Naive thymus-derived CD4-positive, alpha-beta T cell (primary cell): ENCODE data around the gene CGAS. TPM values are rescaled to one million over a fixed set of nuclear protein-coding genes. Genes with fewer than 3 reads are reported as not detected.
A peak's percentile ranks its signal among the peaks of the same experiment; 100 is the strongest.
"Not testable (repeated sequence)": the region's sequence is repeated elsewhere in the genome, so short reads cannot be mapped to it uniquely, and the experiment has no call there.

Experiments
- ATAC-seq: fragments of 150-1000 bp; cut with Tn5 transposase; 2 replicates; pipeline ENCODE4 v1.10.0; 2021; ENCODE audit warnings: mild to moderate bottlenecking, moderate library complexity
- CTCF ChIA-PET: fragments of 350-600 bp; sonication (Branson Sonifier 250); formaldehyde crosslinking; loops from one replicate; lab custom pipeline; 2021; ENCODE audit warnings: antibody characterized with exemption; lab: Charles Lee
- POLR2A ChIA-PET: fragments of 350-600 bp; sonication (Branson Sonifier 250); formaldehyde crosslinking; loops from one replicate; lab custom pipeline; 2021; ENCODE audit warnings: antibody characterized with exemption, inconsistent platforms; lab: Charles Lee
- DNase-seq, 9 donors: peaks; one replicate each; pipeline versions ENCODE4 v3.0.0 to v3.0.0-alpha.2; 2020 to 2022; ENCODE audit warnings: mixed read lengths in 1 of 9
- H3K27ac ChIP-seq: one replicate; pipeline ENCODE4 v1.7.0; 2013; ENCODE audit warnings: mild to moderate bottlenecking, low read depth, low read length, moderate library complexity
- H3K27me3 ChIP-seq, 2 donors: one replicate each; pipeline ENCODE4 v1.7.0; 2013; ENCODE audit warnings: low read length in 2 of 2, mild to moderate bottlenecking in 2 of 2, moderate library complexity in 2 of 2; ENCODE audit not compliant: control insufficient read depth in 2 of 2, insufficient read depth in 2 of 2
- H3K36me3 ChIP-seq, 3 experiments: 1 replicate in 2 of 3; 2 replicates in 1 of 3; pipeline ENCODE4 v1.7.0; 2013; ENCODE audit warnings: low read length in 3 of 3, mild to moderate bottlenecking in 3 of 3, moderate library complexity in 1 of 3; ENCODE audit not compliant: insufficient read depth in 3 of 3, control insufficient read depth in 2 of 3
- H3K4me1 ChIP-seq, 2 donors: one replicate each; pipeline ENCODE4 v1.7.0; 2013; ENCODE audit warnings: low read length in 2 of 2, mild to moderate bottlenecking in 2 of 2, moderate library complexity in 1 of 2; ENCODE audit not compliant: control insufficient read depth in 2 of 2, insufficient read depth in 2 of 2
- H3K4me3 ChIP-seq: 2 replicates; pipeline ENCODE4 v1.7.0; 2013; ENCODE audit warnings: mild to moderate bottlenecking, low read length
- H3K9me3 ChIP-seq, 3 experiments: 1 replicate in 2 of 3; 2 replicates in 1 of 3; pipeline ENCODE4 v1.7.0; 2013; ENCODE audit warnings: low read length in 3 of 3; ENCODE audit not compliant: control insufficient read depth in 2 of 3
- H3K27ac Mint-ChIP-seq, 9 donors: one replicate each; pipeline ENCODE4 v1.8.0; 2020 to 2022; ENCODE audit warnings: mixed read lengths in 9 of 9, mild to moderate bottlenecking in 8 of 9, moderate library complexity in 5 of 9, inconsistent platforms in 2 of 9
- H3K27me3 Mint-ChIP-seq, 5 donors: one replicate each; pipeline ENCODE4 v1.8.0; 2021 to 2022; ENCODE audit warnings: mixed read lengths in 5 of 5, mild to moderate bottlenecking in 1 of 5
- H3K36me3 Mint-ChIP-seq, 5 donors: one replicate each; pipeline ENCODE4 v1.8.0; 2020 to 2022; ENCODE audit warnings: mixed read lengths in 5 of 5, mild to moderate bottlenecking in 3 of 5, inconsistent platforms in 1 of 5
- H3K4me1 Mint-ChIP-seq, 7 donors: one replicate each; pipeline ENCODE4 v1.8.0; 2020 to 2022; ENCODE audit warnings: mixed read lengths in 7 of 7, mild to moderate bottlenecking in 3 of 7, inconsistent platforms in 1 of 7
- H3K4me3 Mint-ChIP-seq, 10 donors: one replicate each; pipeline ENCODE4 v1.8.0; 2020 to 2022; ENCODE audit warnings: mild to moderate bottlenecking in 10 of 10, mixed read lengths in 10 of 10, moderate library complexity in 6 of 10, inconsistent platforms in 2 of 10
- H3K9me3 Mint-ChIP-seq, 11 donors: one replicate each; pipeline ENCODE4 v1.8.0; 2020 to 2022; ENCODE audit warnings: mixed read lengths in 11 of 11, mild to moderate bottlenecking in 4 of 11, inconsistent platforms in 1 of 11, moderate library complexity in 1 of 11
- intact Hi-C, 2 donors: fragments of 100-400 bp; cut with micrococcal nuclease; formaldehyde crosslinking; loops; one replicate each; pipeline ENCODE4 v1.15.1; 2023
- polyA plus RNA-seq, 2 donors: library from polyadenylated mRNA; unstranded; fragments of 300-500 nt; fragmentation: Illumina TruSeq; gene quantifications; one replicate each; pipeline ENCODE4 v1.2.3, GENCODE V29; 2021
- total RNA-seq, 6 experiments: library from RNA in 5 of 6; stranded (reverse) in 5 of 6; gene quantifications; 1 replicate in 5 of 6; 2 replicates in 1 of 6; pipeline ENCODE4 v1.2.3 and lab custom pipeline; 2021 to 2026

Gene CGAS
- total and polyA plus RNA-seq, 7 experiments from 2014 or later: 2.2 to 45.7 (median 5.0) TPM

DNA sequence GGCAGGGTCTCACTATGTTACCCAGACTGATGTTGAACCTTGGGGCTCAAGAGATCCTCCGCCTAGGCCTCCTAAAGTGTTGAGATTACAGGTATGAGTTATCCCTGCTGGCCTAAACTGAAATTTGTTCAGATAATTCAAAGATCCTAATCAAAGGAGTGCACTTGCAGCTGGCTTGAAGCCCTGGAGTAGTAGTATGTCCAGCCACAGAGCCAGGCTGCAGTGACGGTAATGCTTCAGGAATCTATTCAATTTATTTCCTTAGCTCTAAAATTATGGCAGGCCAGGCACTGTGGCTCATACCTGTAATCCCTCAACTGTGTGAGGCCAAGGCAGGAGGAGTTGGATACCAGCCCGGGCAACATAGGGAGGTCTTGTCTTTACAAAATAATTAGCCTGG, 58.8 kb downstream of the CGAS start:
- CTCF ChIA-PET: no interaction called here
- Mint-ChIP-seq H3K36me3 (peaks cover 0 to 15% (median 0%) of the 10 kb centered on the region in 5 donors), H3K9me3 (peaks cover 0 to 4% (median 0%) of the 10 kb centered on the region in 11 donors), H3K27ac (no peak overlapping the region), H3K27me3 (peaks cover 0 to 6% (median 0%) of the 10 kb centered on the region in 5 donors), H3K4me3 (peak overlapping the region in 1 of 10 donors; percentile 47), H3K4me1 (peaks cover 0 to 35% (median 5%) of the 10 kb centered on the region in 7 donors)
- Histone ChIP-seq H3K27ac (no peak overlapping the region), H3K27me3 (no peaks in the 10 kb centered on the region), H3K4me3 (no peak overlapping the region), H3K4me1 (peaks cover 0 to 7% of the 10 kb centered on the region in 2 donors), H3K36me3 (no peaks in the 10 kb centered on the region), H3K9me3 (no peaks in the 10 kb centered on the region)
- intact Hi-C loops: no loop called here
- ATAC-seq (no peak), DNase-seq (no peak)
- POLR2A ChIA-PET: no interaction called here

GRCh38 chr6:73392188-73392587, 59.9 kb downstream of the CGAS start:
- H3K9me3 Mint-ChIP-seq, H3K9me3 ChIP-seq, H3K36me3 ChIP-seq, ATAC-seq, CTCF ChIA-PET, H3K27me3 ChIP-seq, POLR2A ChIA-PET, H3K4me3 ChIP-seq, H3K27ac Mint-ChIP-seq, DNase-seq, H3K4me1 ChIP-seq, H3K27me3 Mint-ChIP-seq, H3K4me3 Mint-ChIP-seq, intact Hi-C loops, H3K27ac ChIP-seq: not testable (repeated sequence)
- peaks cover 0 to 15% (median 0%) of the 10 kb centered on the region in 5 donors for H3K36me3 Mint-ChIP-seq
- H3K4me1 Mint-ChIP-seq: peaks cover 0 to 35% (median 5%) of the 10 kb centered on the region in 7 donors

DNA sequence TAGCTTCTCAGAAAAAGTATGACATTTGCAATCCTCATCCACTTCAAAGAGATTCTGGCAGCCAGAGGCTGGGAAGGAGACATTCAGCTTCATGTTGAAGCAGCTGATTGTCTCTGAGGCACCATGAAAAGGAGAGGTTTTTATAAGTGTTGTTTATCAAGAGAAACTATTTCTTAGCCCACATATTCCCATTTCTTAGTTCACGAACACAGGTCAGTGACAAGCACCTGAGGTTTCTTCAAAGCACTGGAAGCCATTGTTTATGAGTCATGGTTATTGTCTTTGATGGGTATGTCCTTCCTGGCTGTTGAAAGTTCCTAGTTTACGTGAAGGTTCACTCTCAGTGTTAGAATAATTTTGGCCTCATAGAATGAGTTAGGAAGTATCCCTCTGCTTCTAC, 60.4 kb downstream of the CGAS start:
- peaks cover 0 to 35% (median 5%) of the 10 kb centered on the region in 7 donors for H3K4me1 Mint-ChIP-seq
- Histone ChIP-seq H3K27me3 (no peaks in the 10 kb centered on the region), H3K4me3 (no peak overlapping the region), H3K4me1 (peaks cover 0 to 7% of the 10 kb centered on the region in 2 donors), H3K36me3 (no peaks in the 10 kb centered on the region), H3K9me3 (no peaks in the 10 kb centered on the region), H3K27ac (no peak overlapping the region)
- peaks cover 0 to 15% (median 0%) of the 10 kb centered on the region in 5 donors for H3K36me3 Mint-ChIP-seq
- DNase-seq (no peak), ATAC-seq (no peak)
- H3K9me3 Mint-ChIP-seq: peaks cover 0 to 4% (median 0%) of the 10 kb centered on the region in 11 donors
- intact Hi-C loops: no loop called here
- H3K27me3 Mint-ChIP-seq: peaks cover 0 to 6% (median 0%) of the 10 kb centered on the region in 5 donors
- peak overlapping the region in 1 of 9 donors; percentile 77 for H3K27ac Mint-ChIP-seq
- ChIA-PET POLR2A (interaction anchor here (0.6 kb wide), 1 partner anchor 96 kb away, joined by 5 read pairs; no protein-coding TSS in a partner anchor), CTCF (no interaction called here)
- H3K4me3 Mint-ChIP-seq: peak overlapping the region in 1 of 10 donors; percentile 37

DNA sequence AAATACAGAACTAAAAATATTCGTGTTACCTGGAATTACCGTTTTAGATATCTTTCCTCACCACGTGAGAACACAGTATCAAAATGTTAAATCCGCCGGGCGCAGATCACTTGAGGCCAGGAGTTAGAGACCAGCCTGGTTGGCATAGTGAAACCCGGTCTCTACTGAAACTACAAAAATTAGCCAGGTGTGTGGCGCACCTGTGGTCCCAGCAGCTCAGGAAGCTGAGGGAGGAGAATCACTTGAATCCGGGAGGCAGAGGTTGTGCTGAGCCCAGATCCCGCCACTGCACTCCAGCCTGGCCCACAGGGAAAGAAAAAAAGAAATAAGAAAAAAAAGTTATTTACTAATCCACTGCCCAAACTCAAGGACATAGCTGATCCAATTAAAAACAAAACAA, 62.2 kb downstream of the CGAS start:
- Mint-ChIP-seq H3K27me3 (peaks cover 0 to 6% (median 0%) of the 10 kb centered on the region in 5 donors), H3K27ac (peak overlapping the region in 1 of 9 donors; percentile 20), H3K4me3 (peak overlapping the region in 3 of 10 donors; percentile 73 to 83 (median 81)), H3K36me3 (peaks cover 0 to 13% (median 0%) of the 10 kb centered on the region in 5 donors), H3K9me3 (peaks cover 0 to 2% (median 0%) of the 10 kb centered on the region in 11 donors), H3K4me1 (peaks cover 0 to 37% (median 5%) of the 10 kb centered on the region in 7 donors)
- no peaks in the 10 kb centered on the region for H3K9me3 ChIP-seq
- DNase-seq (no peak), ATAC-seq (no peak)
- no peaks in the 10 kb centered on the region for H3K36me3 ChIP-seq
- peaks cover 0 to 7% of the 10 kb centered on the region in 2 donors for H3K4me1 ChIP-seq
- ChIA-PET CTCF (interaction anchor here (0.7 kb wide), 1 partner anchor 1851 kb away, joined by 6 read pairs; no protein-coding TSS in a partner anchor), POLR2A (interaction anchor here (0.7 kb wide), 1 partner anchor 103 kb away, joined by 3 read pairs; no protein-coding TSS in a partner anchor)
- H3K27ac ChIP-seq: no peak overlapping the region
- intact Hi-C loops: loop anchor here (2.0 to 10.0 kb wide), 4 partner anchors 33 to 105 kb away; partner anchors contain the start of gene CGAS (in 1 of the 2)
- H3K27me3 ChIP-seq: no peaks in the 10 kb centered on the region
- H3K4me3 ChIP-seq: no peak overlapping the region

- H3K36me3 Mint-ChIP-seq: peaks cover 0 to 11% (median 0%) of the 10 kb centered on the region in 5 donors
- no peak overlapping the region for H3K27ac ChIP-seq
- H3K27me3 ChIP-seq: no peaks in the 10 kb centered on the region
- CTCF ChIA-PET: interaction anchor here (0.6 to 1.2 kb wide), 3 partner anchors 72 to 977 kb away, joined by 3 read pairs; partner anchors contain the start of gene MTO1
- ATAC-seq: peak; percentile 81
- peak overlapping the region; percentile 73 for H3K4me3 ChIP-seq
- peaks cover 0 to 3% (median 0%) of the 10 kb centered on the region in 11 donors for H3K9me3 Mint-ChIP-seq
- intact Hi-C loops: loop anchor here (2.0 to 10.0 kb wide), 4 partner anchors 34 to 104 kb away; partner anchors contain the start of gene CGAS (in 1 of the 2)
- no peaks in the 10 kb centered on the region for H3K36me3 ChIP-seq
- POLR2A ChIA-PET: interaction anchor here (0.6 to 1.3 kb wide), 2 partner anchors 73 to 1855 kb away, joined by 3 to 7 read pairs; partner anchors contain the start of gene MTO1
- peak overlapping the region in 2 of 9 donors; percentile 14 to 85 for H3K27ac Mint-ChIP-seq
- peak overlapping the region; percentile 73 to 87 (median 81) for H3K4me3 Mint-ChIP-seq
- peak in 7 of 9 donors; percentile 4 to 63 (median 13) for DNase-seq
- peaks cover 0 to 36% (median 5%) of the 10 kb centered on the region in 7 donors for H3K4me1 Mint-ChIP-seq
- peaks cover 0 to 7% of the 10 kb centered on the region in 2 donors for H3K4me1 ChIP-seq
- H3K27me3 Mint-ChIP-seq: peaks cover 0 to 6% (median 5%) of the 10 kb centered on the region in 5 donors
- H3K9me3 ChIP-seq: no peaks in the 10 kb centered on the region
These were observed 63.1 kb downstream of the CGAS start for GRCh38 chr6:73388800-73389512.

GRCh38 chr6:73388433-73388799, 63.7 kb downstream of the CGAS start:
- H3K4me1 Mint-ChIP-seq: peaks cover 0 to 36% (median 5%) of the 10 kb centered on the region in 7 donors
- Histone ChIP-seq H3K36me3 (no peaks in the 10 kb centered on the region), H3K4me1 (peaks cover 0 to 7% of the 10 kb centered on the region in 2 donors), H3K27me3 (no peaks in the 10 kb centered on the region), H3K4me3 (peak overlapping the region; percentile 73), H3K27ac (no peak overlapping the region), H3K9me3 (no peaks in the 10 kb centered on the region)
- H3K4me3 Mint-ChIP-seq: peak overlapping the region; percentile 73 to 87 (median 81)
- CTCF ChIA-PET: interaction anchor here (0.9 to 1.2 kb wide), 2 partner anchors 73 to 977 kb away, joined by 3 read pairs; partner anchors contain the start of gene MTO1
- H3K27me3 Mint-ChIP-seq: peaks cover 0 to 6% (median 5%) of the 10 kb centered on the region in 5 donors
- POLR2A ChIA-PET: interaction anchor here (0.6 to 1.3 kb wide), 2 partner anchors 73 to 774 kb away, joined by 4 to 7 read pairs; partner anchors contain the start of gene MTO1
- intact Hi-C loops: loop anchor here (2.0 to 10.0 kb wide), 4 partner anchors 34 to 104 kb away; partner anchors contain the start of gene CGAS (in 1 of the 2)
- peaks cover 0 to 3% (median 0%) of the 10 kb centered on the region in 11 donors for H3K9me3 Mint-ChIP-seq
- DNase-seq (no peak), ATAC-seq (peak; percentile 21)
- H3K36me3 Mint-ChIP-seq: peaks cover 0 to 7% (median 0%) of the 10 kb centered on the region in 5 donors
- peak overlapping the region in 1 of 9 donors; percentile 85 for H3K27ac Mint-ChIP-seq
